H1 (cell line): ENCODE data around the gene TFF3. TPM values are rescaled to one million over a fixed set of nuclear protein-coding genes. Genes with fewer than 3 reads are reported as not detected.

ENCODE experiments used
- CTCF ChIA-PET: fragments of 300-600 bp; sonication (Branson Sonifier 250); formaldehyde crosslinking; loops from one replicate; lab custom pipeline; 2021; ENCODE audit not compliant: partially characterized antibody; lab: Charles Lee
- POLR2A ChIA-PET: fragments of 300-600 bp; sonication (Branson Sonifier 250); formaldehyde crosslinking; loops from one replicate; lab custom pipeline; 2021; ENCODE audit warnings: inconsistent platforms; ENCODE audit not compliant: partially characterized antibody; lab: Charles Lee
- DNase-seq, 2 experiments: peaks; one replicate each; pipeline versions ENCODE4 v3.0.0 to v3.0.0-alpha.2; 2010 to 2022; ENCODE audit warnings: low spot score in 2 of 2, low read depth in 1 of 2, mixed read lengths in 1 of 2
- FAIRE-seq: peaks from 2 replicates; lab custom pipeline; 2011; peaks lifted over from hg19 to GRCh38; lab: Jason Lieb, UNC
- H2AFZ ChIP-seq: 2 replicates; pipeline ENCODE4 v1.8.1; 2012; ENCODE audit warnings: low read length, inconsistent platforms
- H2AK5ac ChIP-seq: 2 replicates; pipeline ENCODE4 v1.6.1; 2013; ENCODE audit warnings: low read depth, low read length
- H2BK120ac ChIP-seq: replicated peaks from 2 replicates; pipeline ENCODE3; 2013; ENCODE audit warnings: low read depth, low read length, inconsistent platforms
- H2BK12ac ChIP-seq: 2 replicates; pipeline ENCODE4 v1.6.1; 2013; ENCODE audit warnings: low read depth, low read length
- H2BK15ac ChIP-seq: 2 replicates; pipeline ENCODE4 v1.6.1; 2013; ENCODE audit warnings: low read length
- H2BK20ac ChIP-seq: 2 replicates; pipeline ENCODE4 v1.6.1; 2013; ENCODE audit warnings: low read length
- H2BK5ac ChIP-seq: 2 replicates; pipeline ENCODE4 v1.6.1; 2013; ENCODE audit warnings: low read depth, low read length
- H3K14ac ChIP-seq: 2 replicates; pipeline ENCODE4 v1.6.1; 2013; ENCODE audit warnings: inconsistent platforms; ENCODE audit not compliant: insufficient read length
- H3K18ac ChIP-seq: 2 replicates; pipeline ENCODE4 v1.6.1; 2013; ENCODE audit warnings: low read length; ENCODE audit errors: extremely low read depth
- H3K23ac ChIP-seq: 2 replicates; pipeline ENCODE4 v1.6.1; 2013; ENCODE audit warnings: inconsistent platforms; ENCODE audit not compliant: insufficient read length
- H3K23me2 ChIP-seq: 2 replicates; pipeline ENCODE4 v1.6.1; 2013; ENCODE audit warnings: low read depth, low read length
- H3K27ac ChIP-seq: 2 replicates; pipeline ENCODE4 v1.6.1; 2011; ENCODE audit warnings: low read depth, low read length, inconsistent platforms
- H3K27me3 ChIP-seq, 4 experiments: replicated peaks in 1 of 4; 1 replicate in 1 of 4; 2 replicates in 3 of 4; pipeline versions ENCODE4 v1.6.1 to v1.8.1; 2011 to 2013; ENCODE audit warnings: low read length in 3 of 4, mild to moderate bottlenecking in 3 of 4, inconsistent platforms in 2 of 4, mixed read lengths in 2 of 4, moderate library complexity in 1 of 4; ENCODE audit not compliant: control insufficient read depth in 3 of 4, insufficient read depth in 3 of 4; ENCODE audit errors: extremely low read depth in 1 of 4
- H3K36me3 ChIP-seq, 4 experiments: 2 replicates each; pipeline versions ENCODE4 v1.6.1 to v1.8.1; 2011 to 2013; ENCODE audit warnings: mild to moderate bottlenecking in 4 of 4, low read length in 3 of 4, moderate library complexity in 2 of 4, control low read depth in 1 of 4, inconsistent platforms in 1 of 4; ENCODE audit not compliant: insufficient read depth in 4 of 4, control insufficient read depth in 2 of 4
- H3K4ac ChIP-seq: replicated peaks from 2 replicates; pipeline ENCODE3; 2013; ENCODE audit warnings: low read length, low read depth, mixed read lengths, inconsistent platforms; ENCODE audit not compliant: insufficient read length
- H3K4me1 ChIP-seq, 4 experiments: replicated peaks in 1 of 4; 1 replicate in 1 of 4; 2 replicates in 3 of 4; pipeline versions ENCODE4 v1.6.1 to v1.8.1; 2011 to 2013; ENCODE audit warnings: low read length in 3 of 4, inconsistent platforms in 2 of 4, mixed read lengths in 1 of 4; ENCODE audit not compliant: insufficient read depth in 4 of 4, control insufficient read depth in 3 of 4
- H3K4me2 ChIP-seq, 2 experiments: 2 replicates each; pipeline versions ENCODE4 v1.6.1 to v1.8.1; 2011 to 2013; ENCODE audit warnings: low read depth in 2 of 2, low read length in 2 of 2, control low read depth in 1 of 2, inconsistent platforms in 1 of 2, mild to moderate bottlenecking in 1 of 2; ENCODE audit not compliant: insufficient read depth in 1 of 2
- H3K4me3 ChIP-seq, 4 experiments: fragments of 200-600, 300-600 bp in 1 of 4; sonication (generic), shearing (Covaris generic), sonication (Bioruptor Twin) in 1 of 4; 2 replicates each; pipeline versions ENCODE4 v1.5.1 to v1.8.1; 2011 to 2016; ENCODE audit warnings: low read length in 4 of 4, low read depth in 3 of 4, control low read depth in 2 of 4, inconsistent platforms in 2 of 4, mild to moderate bottlenecking in 2 of 4, mixed read lengths in 1 of 4, moderate library complexity in 1 of 4; ENCODE audit not compliant: insufficient read depth in 2 of 4; ENCODE audit errors: extremely low read depth in 1 of 4
- H3K56ac ChIP-seq: replicated peaks from 2 replicates; pipeline ENCODE3; 2013; ENCODE audit warnings: low read depth, mild to moderate bottlenecking, mixed read lengths, low read length, inconsistent platforms; ENCODE audit not compliant: insufficient read length
- H3K79me1 ChIP-seq: 2 replicates; pipeline ENCODE4 v1.6.1; 2013; ENCODE audit warnings: low read depth, low read length, control low read depth
- H3K79me2 ChIP-seq, 2 experiments: 2 replicates each; pipeline versions ENCODE4 v1.6.1 to v1.8.1; 2012 to 2013; ENCODE audit warnings: low read length in 2 of 2, mild to moderate bottlenecking in 2 of 2, inconsistent platforms in 1 of 2; ENCODE audit not compliant: insufficient read depth in 2 of 2, control insufficient read depth in 1 of 2
- H3K9ac ChIP-seq, 4 experiments: replicated peaks in 1 of 4; 1 replicate in 1 of 4; 2 replicates in 3 of 4; pipeline versions ENCODE4 v1.6.1 to v1.8.1; 2011 to 2013; ENCODE audit warnings: low read depth in 3 of 4, low read length in 3 of 4, control low read depth in 2 of 4, mild to moderate bottlenecking in 2 of 4, moderate library complexity in 2 of 4, inconsistent platforms in 1 of 4; ENCODE audit errors: extremely low read depth in 1 of 4
- H3K9me3 ChIP-seq, 2 experiments: 2 replicates each; pipeline versions ENCODE4 v1.6.1 to v1.8.1; 2012 to 2013; ENCODE audit warnings: mild to moderate bottlenecking in 2 of 2, moderate library complexity in 2 of 2, control low read depth in 1 of 2, inconsistent platforms in 1 of 2, low read depth in 1 of 2, low read length in 1 of 2, mixed read lengths in 1 of 2; ENCODE audit not compliant: insufficient read depth in 2 of 2
- H4K20me1 ChIP-seq, 2 experiments: replicated peaks in 1 of 2; 2 replicates each; pipeline versions ENCODE3 to v1.8.1; 2011 to 2013; ENCODE audit warnings: inconsistent platforms in 2 of 2, low read length in 2 of 2, mild to moderate bottlenecking in 1 of 2; ENCODE audit not compliant: insufficient read depth in 2 of 2, control insufficient read depth in 1 of 2
- H4K5ac ChIP-seq: 2 replicates; pipeline ENCODE4 v1.6.1; 2013; ENCODE audit warnings: low read length, low read depth, mixed read lengths, inconsistent platforms; ENCODE audit not compliant: insufficient read length
- H4K8ac ChIP-seq: 2 replicates; pipeline ENCODE4 v1.8.0; 2013; ENCODE audit warnings: mild to moderate bottlenecking, moderate library complexity, low read length, inconsistent platforms; ENCODE audit not compliant: insufficient read depth; ENCODE audit errors: extremely low read depth
- H4K91ac ChIP-seq: replicated peaks from 2 replicates; pipeline ENCODE3; 2013; ENCODE audit warnings: low read length, mixed read lengths, inconsistent platforms; ENCODE audit not compliant: insufficient read length
- BACH1 ChIP-seq: IDR thresholded peaks from 2 replicates; pipeline ENCODE4 v1.6.1; 2012; ENCODE audit warnings: low read length, improper control_type of control experiment
- CTBP2 ChIP-seq: IDR thresholded peaks from 2 replicates; pipeline ENCODE4 v1.7.0; 2011; ENCODE audit warnings: borderline replicate concordance, mild to moderate bottlenecking, moderate library complexity, mixed read lengths, low read length; ENCODE audit not compliant: insufficient read depth, insufficient read length
- HDAC6 ChIP-seq: IDR thresholded peaks from one replicate; pipeline ENCODE4 v1.7.1; 2012; ENCODE audit warnings: low read depth, mild to moderate bottlenecking, inconsistent platforms, low read length, moderate library complexity
- RBBP5 ChIP-seq: IDR thresholded peaks from 2 replicates; pipeline ENCODE4 v1.7.1; 2012; ENCODE audit warnings: low read depth, mild to moderate bottlenecking, inconsistent platforms, low read length, moderate library complexity, borderline replicate concordance
- RXRA ChIP-seq: IDR thresholded peaks from 2 replicates; pipeline ENCODE4 v1.6.1; 2011; ENCODE audit warnings: low read depth, mild to moderate bottlenecking, low read length, moderate library complexity; ENCODE audit not compliant: insufficient read depth
- SIN3A ChIP-seq, 2 experiments: IDR thresholded peaks in 1 of 2; conservative IDR thresholded peaks in 1 of 2; 2 replicates each; pipeline ENCODE4 v1.6.1; 2011 to 2012; ENCODE audit warnings: low read length in 2 of 2, improper control_type of control experiment in 1 of 2, low read depth in 1 of 2, mild to moderate bottlenecking in 1 of 2
- TEAD4 ChIP-seq: IDR thresholded peaks from 2 replicates; pipeline ENCODE4 v1.6.1; 2012; ENCODE audit warnings: low read depth, low read length, inconsistent platforms, mixed read lengths
- ZNF274 ChIP-seq: IDR thresholded peaks from 2 replicates; pipeline ENCODE4 v1.7.0; 2012; ENCODE audit warnings: low read length, borderline replicate concordance; ENCODE audit errors: extremely low read depth
- WGBS, 2 experiments: shearing (Covaris generic) in 1 of 2; methylation state at CpG; one replicate each; pipeline versions ENCODE4 v1.1.6 to v1.1.7; 2013 to 2015; ENCODE audit warnings: low lambda C conversion rate in 2 of 2, mixed read lengths in 2 of 2, inconsistent platforms in 1 of 2, low coverage in 1 of 2, missing lambda C conversion rate in 1 of 2; ENCODE audit not compliant: insufficient replicate concordance in 2 of 2, insufficient coverage in 1 of 2, insufficient read length in 1 of 2; ENCODE audit errors: extremely low coverage in 1 of 2, missing lambda C conversion rate in 1 of 2; 5-methylcytosine and 5-hydroxymethylcytosine counted together
- polyA plus RNA-seq, 7 experiments: library from polyadenylated mRNA; depleted of rRNA in 3 of 7; stranded (reverse) in 5 of 7; unstranded in 2 of 7; fragments of >200 nt in 5 of 7; fragments of 200-250 nt in 2 of 7; gene quantifications; 1 replicate in 5 of 7; 2 replicates in 1 of 7; 4 replicates in 1 of 7; pipeline versions ENCODE4 v1.2.1 to v1.2.3, GENCODE V29; 2011 to 2013; ENCODE audit warnings: missing spikeins in 2 of 7, mixed read lengths in 2 of 7
- total RNA-seq: library from RNA; stranded (reverse); fragmentation: NEBNext Ultra II Directional; extraction: Animal tissue kit (Norgen Biotek cat#: 25700); gene quantifications from 2 replicates; pipeline ENCODE4 v1.2.1, GENCODE V29; 2021
- TF ChIP-seq, protein P1 (sequence below): IDR thresholded peaks from 2 replicates; pipeline ENCODE4 v1.6.1; 2012; ENCODE audit warnings: inconsistent platforms
- TF ChIP-seq, protein P2 (sequence below), 3 experiments: IDR thresholded peaks; 1 replicate in 2 of 3; 2 replicates in 1 of 3; pipeline versions ENCODE4 v1.5.1 to v1.6.1; 2011; ENCODE audit warnings: low read length in 3 of 3, mild to moderate bottlenecking in 3 of 3, inconsistent platforms in 2 of 3, low read depth in 1 of 3, moderate library complexity in 1 of 3; ENCODE audit not compliant: insufficient read depth in 1 of 3; ENCODE audit errors: control extremely low read depth in 1 of 3

The TFF3 gene
- total and polyA plus RNA-seq, 2 of the 8 experiments (the other 6 are each of a cell fraction or from before 2014, with no cell fraction given) = 1.7 to 6.7 TPM

DNA sequence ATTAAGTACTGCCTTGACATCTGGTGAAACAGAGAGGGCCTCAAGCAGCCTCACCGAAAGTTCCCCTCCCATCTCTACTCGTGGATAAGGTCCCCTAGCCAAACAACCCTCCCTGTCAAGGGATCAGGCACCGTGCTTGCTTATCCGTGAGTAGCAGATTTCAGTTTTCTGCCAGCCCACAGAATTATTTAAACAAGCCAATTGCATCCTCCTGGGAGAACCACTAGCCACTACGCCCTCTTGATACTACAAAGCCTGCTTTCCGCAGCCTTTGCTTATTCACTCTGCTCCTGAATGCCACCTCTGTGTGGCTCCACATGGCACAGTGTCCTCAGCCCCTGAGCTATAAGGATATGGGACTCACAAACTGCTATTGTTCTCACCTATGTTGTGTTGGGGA, 41.4 kb upstream of the TFF3 start:
- Histone ChIP-seq H3K27me3 (no peaks in the 10 kb centered on the region), H4K20me1 (no peaks in the 10 kb centered on the region), H3K18ac (no peak overlapping the region), H2BK5ac (no peak overlapping the region), H3K4me3 (no peak overlapping the region), H2BK12ac (no peak overlapping the region), H3K14ac (no peak overlapping the region), H2BK120ac (no peak overlapping the region), H2AFZ (no peak overlapping the region), H3K36me3 (no peaks in the 10 kb centered on the region), H3K27ac (no peak overlapping the region), H3K4me1 (no peaks in the 10 kb centered on the region), H2BK15ac (no peak overlapping the region), H3K9ac (no peak overlapping the region), H3K4ac (no peak overlapping the region), H3K56ac (no peak overlapping the region), H4K5ac (no peak overlapping the region), H3K23me2 (no peaks in the 10 kb centered on the region), H3K9me3 (peaks cover 8 to 9% of the 10 kb centered on the region in 2 experiments), H3K4me2 (no peak overlapping the region), H3K23ac (no peak overlapping the region), H2AK5ac (no peak overlapping the region), H2BK20ac (no peak overlapping the region), H4K8ac (no peak overlapping the region), H3K79me2 (no peaks in the 10 kb centered on the region), H3K79me1 (no peaks in the 10 kb centered on the region; the same call in 1 of the 2 replicates), H4K91ac (no peak overlapping the region)
- no peak for DNase-seq
- WGBS, 2 experiments = 56% methylated on average over 6 of the region's 6 CpGs; no CpG with 5 or more reads in 1 of the 2 experiments
- POLR2A ChIA-PET = no interaction called here
- no peak for FAIRE-seq
- CTCF ChIA-PET = interaction anchor here (1.5 to 5.0 kb wide), 2 partner anchors 9 to 18 kb away, joined by 8 to 22 read pairs; no protein-coding TSS in a partner anchor
- TF ChIP-seq TEAD4 = no peak
- TF ChIP-seq RXRA = no peak
- no peak for TF ChIP-seq HDAC6
- TF ChIP-seq BACH1 = no peak
- TF ChIP-seq ZNF274 = no peak
- no peak for TF ChIP-seq RBBP5
- TF ChIP-seq CTBP2 = no peak
- no peak for TF ChIP-seq SIN3A (conservative IDR thresholded peaks at IDR 0.05 in 1 of 2, IDR thresholded peaks at IDR 0.05 in 1 of 2; ENCODE audit: low read depth in 1 of 2, low read length in 2 of 2)
- TF ChIP-seq, protein P1, sequence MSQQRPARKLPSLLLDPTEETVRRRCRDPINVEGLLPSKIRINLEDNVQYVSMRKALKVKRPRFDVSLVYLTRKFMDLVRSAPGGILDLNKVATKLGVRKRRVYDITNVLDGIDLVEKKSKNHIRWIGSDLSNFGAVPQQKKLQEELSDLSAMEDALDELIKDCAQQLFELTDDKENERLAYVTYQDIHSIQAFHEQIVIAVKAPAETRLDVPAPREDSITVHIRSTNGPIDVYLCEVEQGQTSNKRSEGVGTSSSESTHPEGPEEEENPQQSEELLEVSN = no peak
- TF ChIP-seq, protein P2, sequence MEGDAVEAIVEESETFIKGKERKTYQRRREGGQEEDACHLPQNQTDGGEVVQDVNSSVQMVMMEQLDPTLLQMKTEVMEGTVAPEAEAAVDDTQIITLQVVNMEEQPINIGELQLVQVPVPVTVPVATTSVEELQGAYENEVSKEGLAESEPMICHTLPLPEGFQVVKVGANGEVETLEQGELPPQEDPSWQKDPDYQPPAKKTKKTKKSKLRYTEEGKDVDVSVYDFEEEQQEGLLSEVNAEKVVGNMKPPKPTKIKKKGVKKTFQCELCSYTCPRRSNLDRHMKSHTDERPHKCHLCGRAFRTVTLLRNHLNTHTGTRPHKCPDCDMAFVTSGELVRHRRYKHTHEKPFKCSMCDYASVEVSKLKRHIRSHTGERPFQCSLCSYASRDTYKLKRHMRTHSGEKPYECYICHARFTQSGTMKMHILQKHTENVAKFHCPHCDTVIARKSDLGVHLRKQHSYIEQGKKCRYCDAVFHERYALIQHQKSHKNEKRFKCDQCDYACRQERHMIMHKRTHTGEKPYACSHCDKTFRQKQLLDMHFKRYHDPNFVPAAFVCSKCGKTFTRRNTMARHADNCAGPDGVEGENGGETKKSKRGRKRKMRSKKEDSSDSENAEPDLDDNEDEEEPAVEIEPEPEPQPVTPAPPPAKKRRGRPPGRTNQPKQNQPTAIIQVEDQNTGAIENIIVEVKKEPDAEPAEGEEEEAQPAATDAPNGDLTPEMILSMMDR (IDR thresholded peaks at IDR 0.05; ENCODE audit: control extremely low read depth in 1 of 3, insufficient read depth in 1 of 3, low read depth in 1 of 3, low read length in 3 of 3) = no peak
